ENCODE data around the gene BTBD9.

- TF ChIP-seq POLR2AphosphoS5 (IDR thresholded peaks at IDR 0.05; ENCODE audit: low read depth, low read length) (no peak), POLR2A (IDR thresholded peaks at IDR 0.05; ENCODE audit: low read depth, low read length) (no peak), TAF1 (IDR thresholded peaks at IDR 0.05; ENCODE audit: borderline replicate concordance, low read depth, low read length) (no peak)
These were observed 454.5 kb downstream of the BTBD9 start for GRCh38 chr6:38185244-38185643.
